HepG2 (cell line): Measurements from ENCODE around the gene CFAP69. TPM values are rescaled to one million over a fixed set of nuclear protein-coding genes. Genes with fewer than 3 reads are reported as not detected.

Source experiments
- ARID5B ChIP-seq: IDR thresholded peaks from 2 replicates; pipeline ENCODE4 v1.4.0; 2020; ENCODE audit warnings: mild to moderate bottlenecking, missing genetic modification reagents
- CHD4 ChIP-seq: fragments of 200-600 bp; sonication (generic); IDR thresholded peaks from 2 replicates; pipeline ENCODE4 v1.7.0; 2017; ENCODE audit warnings: mild to moderate bottlenecking, low read length, borderline replicate concordance
- KAT7 ChIP-seq: IDR thresholded peaks from 2 replicates; pipeline ENCODE4 v1.6.1; 2018; ENCODE audit warnings: borderline replicate concordance, missing compliant biosample characterization
- MAFF ChIP-seq: IDR thresholded peaks from 2 replicates; pipeline ENCODE4 v1.6.1; 2011; ENCODE audit warnings: low read depth, low read length, improper control_type of control experiment
- NBN ChIP-seq: fragments of 450-650 bp; conservative IDR thresholded peaks from 2 replicates; pipeline ENCODE4 v1.6.1; 2017
- TAF1 ChIP-seq: sonication (generic); formaldehyde crosslinking; IDR thresholded peaks from 2 replicates; pipeline ENCODE4 v1.4.0; 2020; ENCODE audit warnings: missing genetic modification reagents
- THAP8 ChIP-seq: sonication (generic); formaldehyde crosslinking; IDR thresholded peaks from 2 replicates; pipeline ENCODE4 v1.5.1; 2020; ENCODE audit warnings: missing genetic modification reagents, mild to moderate bottlenecking, borderline replicate concordance
- ZBTB40 ChIP-seq, 2 experiments: fragments of 450-650 bp in 1 of 2; sonication (generic) in 1 of 2; formaldehyde crosslinking in 1 of 2; IDR thresholded peaks; 2 replicates each; pipeline versions ENCODE4 v1.6.1 to v1.8.0; 2016 to 2022; ENCODE audit warnings: antibody characterized with exemption in 1 of 2, mild to moderate bottlenecking in 1 of 2, missing genetic modification reagents in 1 of 2
- ZNF574 ChIP-seq: sonication (generic); formaldehyde crosslinking; IDR thresholded peaks from 2 replicates; pipeline ENCODE4 v1.4.0; 2020; ENCODE audit warnings: missing genetic modification reagents
- ZNF839 ChIP-seq: sonication (generic); formaldehyde crosslinking; IDR thresholded peaks from 2 replicates; pipeline ENCODE4 v1.4.0; 2020; ENCODE audit warnings: missing genetic modification reagents, mild to moderate bottlenecking, borderline replicate concordance
- polyA plus RNA-seq, 8 experiments: library from polyadenylated mRNA; depleted of rRNA in 3 of 8; stranded (reverse) in 7 of 8; unstranded in 1 of 8; fragments of >200 nt; fragmentation: Illumina TruSeq in 4 of 8; extraction: Trizol in 4 of 8; gene quantifications; 2 replicates each; pipeline versions ENCODE4 v1.2.1 to v1.2.3, GENCODE V29; 2011 to 2016; ENCODE audit warnings: low read depth in 4 of 8, missing spikeins in 1 of 8, mixed read lengths in 1 of 8; ENCODE audit not compliant: insufficient read depth in 1 of 8
- total RNA-seq, 5 experiments: library from RNA; depleted of rRNA; stranded (reverse); fragments of >200 nt; fragmentation: Illumina TruSeq; extraction: Trizol; gene quantifications; 2 replicates each; pipeline ENCODE4 v1.2.3, GENCODE V29; 2016; ENCODE audit warnings: low read depth in 1 of 5

Gene CFAP69
- total and polyA plus RNA-seq, 2 of the 13 experiments (the other 11 are each of a cell fraction or from before 2014, with no cell fraction given), result 2.2 to 4.0 TPM

GRCh38 chr7:90211391-90212148 is 33.4 kb upstream of the CFAP69 start, which contains the start of gene STEAP2 (continued):
- TF ChIP-seq ZBTB40 (IDR thresholded peaks at IDR 0.05), result no peak
- TF ChIP-seq ZBTB40 (CRISPR knock-in tag; IDR thresholded peaks at IDR 0.05), result peak; percentile 77
- TF ChIP-seq ZNF574 (CRISPR knock-in tag), result peak; percentile 81
- TF ChIP-seq THAP8 (CRISPR knock-in tag), result peak; percentile 85; the same call in 1 of the 2 replicates
- TF ChIP-seq KAT7 (CRISPR knock-in tag), result peak; percentile 100
- TF ChIP-seq ZNF839 (CRISPR knock-in tag), result peak; percentile 88
- TF ChIP-seq MAFF, result no peak
- TF ChIP-seq ARID5B (CRISPR knock-in tag), result peak; percentile 81
- no peak for TF ChIP-seq NBN
- TF ChIP-seq CHD4, result no peak
- TF ChIP-seq TAF1, result peak; percentile 75
